GM12875 (cell line): ENCODE measurements around the gene FBN1.

Experiments used
- H3K4me3 ChIP-seq: one replicate; pipeline ENCODE4 v1.5.1; 2011; ENCODE audit warnings: low read depth, low read length, control low read depth
- CTCF ChIP-seq: IDR thresholded peaks from 2 replicates; pipeline ENCODE4 v1.5.1; 2011; ENCODE audit warnings: low read depth, mild to moderate bottlenecking, control low read depth, inconsistent platforms, low read length, moderate library complexity, borderline replicate concordance; ENCODE audit not compliant: insufficient read depth

Gene FBN1

GRCh38 chr15:48645558-48646330, at the start of gene FBN1:
TSS of gene FBN1 (minus strand) at chr15:48645709. CDS start at chr15:48644769, 940 bp downstream.
- peak within 1 kb of the TSS; percentile 96 for H3K4me3 ChIP-seq
- no peak for TF ChIP-seq CTCF

GRCh38 chr15:48693484-48693883, 48.0 kb upstream of the FBN1 start:
- H3K4me3 ChIP-seq: no peak overlapping the region
- no peak for TF ChIP-seq CTCF

- H3K4me3 ChIP-seq: no peak overlapping the region
- TF ChIP-seq CTCF: no peak
These were observed 43.0 kb upstream of the FBN1 start for GRCh38 chr15:48688493-48688892.

- TF ChIP-seq CTCF: no peak
These were observed 38.7 kb upstream of the FBN1 start for GRCh38 chr15:48683991-48684765.

GRCh38 chr15:48682942-48683651, 37.6 kb upstream of the FBN1 start:
- H3K4me3 ChIP-seq: no peak overlapping the region
- TF ChIP-seq CTCF: no peak

More at GRCh38 chr15:48683991-48684765, 38.7 kb upstream of the FBN1 start:
- H3K4me3 ChIP-seq: no peak overlapping the region

- H3K4me3 ChIP-seq: no peak overlapping the region
These were observed 35.8 kb upstream of the FBN1 start for GRCh38 chr15:48681353-48681752.

More at GRCh38 chr15:48681353-48681752, 35.8 kb upstream of the FBN1 start:
- no peak for TF ChIP-seq CTCF
